AG09309 (cell line): Measurements from ENCODE around the gene CER1.

Experiments used
- DNase-seq: peaks from one replicate; pipeline ENCODE4 v3.0.0-alpha.2; 2010; ENCODE audit warnings: low read depth
- H3K4me3 ChIP-seq: 2 replicates; pipeline ENCODE4 v1.5.1; 2011; ENCODE audit warnings: mild to moderate bottlenecking, low read depth, low read length, moderate library complexity; ENCODE audit not compliant: control insufficient read depth
- CTCF ChIP-seq: IDR thresholded peaks from 2 replicates; pipeline ENCODE4 v1.5.1; 2011; ENCODE audit warnings: mild to moderate bottlenecking, low read depth, low read length, inconsistent platforms; ENCODE audit not compliant: insufficient read depth, control insufficient read depth; ENCODE audit errors: missing control alignments

The CER1 gene

GRCh38 chr9:14674630-14675029, 47.9 kb downstream of the CER1 start:
- no peak overlapping the region for H3K4me3 ChIP-seq
- no peak for TF ChIP-seq CTCF

GRCh38 chr9:14671377-14671776, 51.2 kb downstream of the CER1 start:
- no peak for DNase-seq
- no peak overlapping the region for H3K4me3 ChIP-seq
- no peak for TF ChIP-seq CTCF

More at GRCh38 chr9:14674630-14675029, 47.9 kb downstream of the CER1 start:
- DNase-seq, result no peak

GRCh38 chr9:14670718-14671117, 51.8 kb downstream of the CER1 start:
- no peak overlapping the region for H3K4me3 ChIP-seq
- no peak for TF ChIP-seq CTCF
- DNase-seq, result no peak
